Hepatocyte (in vitro differentiated cells): Measurements from ENCODE around the gene ITPR3. TPM values are rescaled to one million over a fixed set of nuclear protein-coding genes. Genes with fewer than 3 reads are reported as not detected.

ENCODE experiments used
- DNase-seq: peaks from one replicate; pipeline ENCODE4 v3.0.0-alpha.2; 2016; ENCODE audit warnings: low spot score
- H2AFZ ChIP-seq: fragments of 200-600 bp; sonication (generic); 2 replicates; pipeline ENCODE4 v1.6.0; 2016; ENCODE audit warnings: antibody characterized with exemption, mild to moderate bottlenecking
- H3K27ac ChIP-seq: fragments of 200-600 bp; sonication (generic); 2 replicates; pipeline ENCODE4 v1.5.1; 2016; ENCODE audit warnings: mild to moderate bottlenecking
- H3K27me3 ChIP-seq: fragments of 200-600 bp; sonication (generic); 2 replicates; pipeline ENCODE4 v1.6.1; 2016
- H3K36me3 ChIP-seq: fragments of 200-600 bp; sonication (generic); replicated peaks from 2 replicates; pipeline ENCODE4 v1.5.1; 2016; ENCODE audit warnings: low read depth; ENCODE audit not compliant: insufficient read depth
- H3K4me1 ChIP-seq: fragments of 200-600 bp; sonication (generic); 2 replicates; pipeline ENCODE4 v1.5.1; 2016; ENCODE audit warnings: mild to moderate bottlenecking, moderate library complexity; ENCODE audit not compliant: insufficient read depth
- H3K4me2 ChIP-seq: fragments of 200-600 bp; sonication (generic); 2 replicates; pipeline ENCODE4 v1.6.0; 2016
- H3K4me3 ChIP-seq: fragments of 200-600 bp; sonication (generic); 2 replicates; pipeline ENCODE4 v1.5.1; 2016; ENCODE audit warnings: mild to moderate bottlenecking
- H3K79me2 ChIP-seq: fragments of 200-600 bp; sonication (generic); 2 replicates; pipeline ENCODE4 v1.6.0; 2017; ENCODE audit warnings: mild to moderate bottlenecking
- H3K9me2 ChIP-seq: fragments of 200-600 bp; sonication (generic); replicated peaks from 2 replicates; pipeline ENCODE4 v1.6.0; 2017; ENCODE audit warnings: mild to moderate bottlenecking; ENCODE audit not compliant: insufficient read depth
- H3K9me3 ChIP-seq: fragments of 200-600 bp; sonication (generic); 2 replicates; pipeline ENCODE4 v1.5.1; 2016; ENCODE audit warnings: low read depth, mild to moderate bottlenecking
- H4K20me1 ChIP-seq: fragments of 200-600 bp; sonication (generic); 2 replicates; pipeline ENCODE4 v1.6.0; 2016; ENCODE audit warnings: mild to moderate bottlenecking; ENCODE audit not compliant: insufficient read depth, poor library complexity, severe bottlenecking
- EZH2 ChIP-seq: fragments of 200-600 bp; sonication (generic); IDR thresholded peaks from 2 replicates; pipeline ENCODE4 v1.6.1; 2016; ENCODE audit warnings: antibody characterized with exemption, mild to moderate bottlenecking, borderline replicate concordance
- EZH2phosphoT487 ChIP-seq: fragments of 200-600 bp; sonication (generic); IDR thresholded peaks from one replicate; pipeline ENCODE4 v1.6.1; 2018; ENCODE audit warnings: antibody characterized with exemption, mild to moderate bottlenecking, low read depth, moderate library complexity; ENCODE audit not compliant: unreplicated experiment, severe bottlenecking
- WGBS: methylation state at CpG from one replicate; pipeline ENCODE4 v1.1.6; 2016; ENCODE audit warnings: low lambda C conversion rate; ENCODE audit errors: missing lambda C conversion rate; 5-methylcytosine and 5-hydroxymethylcytosine counted together
- polyA plus RNA-seq: library from polyadenylated mRNA; unstranded; fragments of >200 nt; fragmentation: Nextera tagmentation; extraction: Ambion mirVana; gene quantifications from 2 replicates; pipeline ENCODE4 v1.2.1, GENCODE V29; 2016
- total RNA-seq: library from RNA; depleted of rRNA; stranded (reverse); fragments of >200 nt; gene quantifications from 2 replicates; pipeline ENCODE4 v1.2.3, GENCODE V29; 2014
- TF ChIP-seq, protein P1 (sequence below): fragments of 200-600 bp; sonication (generic); IDR thresholded peaks from 2 replicates; pipeline ENCODE4 v1.5.1; 2016; ENCODE audit warnings: antibody characterized with exemption, mild to moderate bottlenecking; ENCODE audit not compliant: poor library complexity

The ITPR3 gene
- total and polyA plus RNA-seq, 2 experiments from 2014 or later = 16.5 to 39.6 TPM

DNA sequence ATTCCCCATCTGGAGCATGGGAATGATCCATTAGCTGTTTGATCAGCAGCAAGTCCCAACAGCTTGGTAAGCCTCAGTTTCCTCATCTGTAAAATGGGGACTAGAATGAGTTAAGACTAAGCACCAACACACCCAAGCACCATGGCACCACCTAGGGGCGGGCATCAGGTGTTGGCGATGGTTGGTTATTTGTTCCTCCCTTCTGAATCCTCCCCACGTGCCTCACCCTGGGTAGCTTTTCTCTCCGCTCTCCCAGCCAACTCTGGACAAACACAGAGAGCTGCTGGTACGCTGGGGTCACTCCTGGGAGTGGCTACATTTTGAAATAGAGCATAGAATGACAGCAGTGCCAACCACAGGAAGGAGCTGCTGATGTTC is 13.3 kb upstream of the ITPR3 start:
- DNase-seq = no peak
- no peak overlapping the region for H3K27ac ChIP-seq
- H3K4me2 ChIP-seq = no peak overlapping the region
- H2AFZ ChIP-seq = no peak overlapping the region
- peaks cover 10% of the 10 kb centered on the region for H3K4me1 ChIP-seq
- H4K20me1 ChIP-seq = no peaks in the 10 kb centered on the region
- no peaks in the 10 kb centered on the region for H3K9me3 ChIP-seq
- no peaks in the 10 kb centered on the region for H3K79me2 ChIP-seq
- TF ChIP-seq, protein P1, sequence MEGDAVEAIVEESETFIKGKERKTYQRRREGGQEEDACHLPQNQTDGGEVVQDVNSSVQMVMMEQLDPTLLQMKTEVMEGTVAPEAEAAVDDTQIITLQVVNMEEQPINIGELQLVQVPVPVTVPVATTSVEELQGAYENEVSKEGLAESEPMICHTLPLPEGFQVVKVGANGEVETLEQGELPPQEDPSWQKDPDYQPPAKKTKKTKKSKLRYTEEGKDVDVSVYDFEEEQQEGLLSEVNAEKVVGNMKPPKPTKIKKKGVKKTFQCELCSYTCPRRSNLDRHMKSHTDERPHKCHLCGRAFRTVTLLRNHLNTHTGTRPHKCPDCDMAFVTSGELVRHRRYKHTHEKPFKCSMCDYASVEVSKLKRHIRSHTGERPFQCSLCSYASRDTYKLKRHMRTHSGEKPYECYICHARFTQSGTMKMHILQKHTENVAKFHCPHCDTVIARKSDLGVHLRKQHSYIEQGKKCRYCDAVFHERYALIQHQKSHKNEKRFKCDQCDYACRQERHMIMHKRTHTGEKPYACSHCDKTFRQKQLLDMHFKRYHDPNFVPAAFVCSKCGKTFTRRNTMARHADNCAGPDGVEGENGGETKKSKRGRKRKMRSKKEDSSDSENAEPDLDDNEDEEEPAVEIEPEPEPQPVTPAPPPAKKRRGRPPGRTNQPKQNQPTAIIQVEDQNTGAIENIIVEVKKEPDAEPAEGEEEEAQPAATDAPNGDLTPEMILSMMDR = no peak
- TF ChIP-seq EZH2 (no peak), EZH2phosphoT487 (no peak)
- no peaks in the 10 kb centered on the region for H3K9me2 ChIP-seq
- no peaks in the 10 kb centered on the region for H3K27me3 ChIP-seq
- no peaks in the 10 kb centered on the region for H3K36me3 ChIP-seq
- no peak overlapping the region for H3K4me3 ChIP-seq
- 76% methylated on average over 5 of the region's 5 CpGs for WGBS

DNA sequence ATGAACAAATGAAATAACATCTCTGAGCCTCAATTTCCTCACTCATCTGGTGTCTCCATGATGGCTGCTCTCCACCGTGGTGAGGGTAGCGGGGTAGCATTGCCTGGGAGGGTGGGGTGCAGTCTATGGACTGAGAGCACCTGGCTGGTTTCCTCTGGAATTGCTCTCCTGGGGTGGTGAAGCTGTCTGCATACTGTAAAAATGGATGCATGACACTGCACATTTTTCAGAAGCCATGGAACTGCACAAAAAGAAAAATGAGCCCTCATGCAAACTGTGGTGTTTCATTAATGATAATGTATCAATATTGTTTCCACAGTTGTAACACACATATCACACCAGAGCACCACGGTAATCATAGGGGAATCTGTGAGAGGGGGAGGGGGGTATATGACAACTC is 12.1 kb upstream of the ITPR3 start:
- no peak for TF ChIP-seq EZH2phosphoT487
- TF ChIP-seq, protein P1 = no peak
- no peak for TF ChIP-seq EZH2
- WGBS = 86% methylated on average over 3 of the region's 3 CpGs
- no peaks in the 10 kb centered on the region for H3K36me3 ChIP-seq
- H3K27ac ChIP-seq = no peak overlapping the region
- H3K27me3 ChIP-seq = no peaks in the 10 kb centered on the region
- H3K4me1 ChIP-seq = peaks cover 10% of the 10 kb centered on the region
- H3K9me2 ChIP-seq = no peaks in the 10 kb centered on the region
- no peak for DNase-seq
- H3K4me3 ChIP-seq = no peak overlapping the region
- no peak overlapping the region for H2AFZ ChIP-seq
- H3K9me3 ChIP-seq = no peaks in the 10 kb centered on the region
- H3K79me2 ChIP-seq = no peaks in the 10 kb centered on the region
- H3K4me2 ChIP-seq = no peak overlapping the region
- H4K20me1 ChIP-seq = no peaks in the 10 kb centered on the region

DNA sequence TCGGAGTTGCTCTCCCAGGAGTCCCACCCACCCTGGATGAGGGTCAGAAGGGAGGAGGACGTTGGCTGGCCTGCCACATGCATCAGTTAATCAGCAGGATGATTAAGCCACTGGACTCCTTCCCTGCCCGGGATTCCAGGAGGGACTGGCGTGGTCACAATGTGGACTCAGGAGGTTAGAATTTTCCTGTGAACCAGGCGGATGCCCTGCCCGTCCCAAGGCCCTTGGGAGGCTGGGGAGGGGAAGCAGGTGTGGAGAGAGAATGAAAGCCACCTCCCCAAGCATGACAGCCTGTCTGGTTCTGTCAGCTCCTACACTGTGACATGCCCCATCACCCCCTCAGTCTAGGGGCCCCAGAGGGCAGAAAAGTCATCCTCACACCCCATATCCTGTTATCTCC is 11.6 kb upstream of the ITPR3 start:
- DNase-seq = no peak
- Histone ChIP-seq H2AFZ (no peak overlapping the region), H3K4me1 (peaks cover 10% of the 10 kb centered on the region), H3K79me2 (no peaks in the 10 kb centered on the region), H4K20me1 (no peaks in the 10 kb centered on the region), H3K27me3 (no peaks in the 10 kb centered on the region), H3K4me2 (no peak overlapping the region), H3K4me3 (no peak overlapping the region), H3K36me3 (no peaks in the 10 kb centered on the region), H3K27ac (no peak overlapping the region), H3K9me2 (no peaks in the 10 kb centered on the region), H3K9me3 (no peaks in the 10 kb centered on the region)
- WGBS = 78% methylated on average over 6 of the region's 6 CpGs
- TF ChIP-seq, protein P1 = no peak
- TF ChIP-seq EZH2phosphoT487 = no peak

DNA sequence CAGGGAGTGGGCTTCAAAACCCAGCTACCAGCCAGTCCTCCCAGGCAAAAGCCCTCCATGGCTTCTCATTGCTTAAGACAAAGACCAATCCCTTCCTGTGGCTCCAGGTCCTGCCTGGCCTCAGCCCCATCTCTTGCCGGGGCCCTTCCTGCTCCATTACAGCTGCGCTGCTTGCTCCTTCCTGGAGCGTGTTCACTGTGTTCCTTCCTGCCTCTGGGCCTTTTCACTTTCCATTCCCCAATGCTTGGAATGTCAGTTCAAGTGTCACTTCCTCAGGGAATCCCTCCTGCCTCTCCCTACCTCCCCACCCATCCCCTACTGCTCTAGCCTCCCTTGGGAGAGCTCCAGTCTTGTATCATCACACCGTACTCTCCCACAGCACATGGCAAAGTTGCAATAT is 11.1 kb upstream of the ITPR3 start:
- Histone ChIP-seq H2AFZ (no peak overlapping the region), H3K27ac (no peak overlapping the region), H3K9me3 (no peaks in the 10 kb centered on the region), H3K4me2 (no peak overlapping the region), H3K79me2 (no peaks in the 10 kb centered on the region), H3K27me3 (no peaks in the 10 kb centered on the region), H3K4me3 (no peak overlapping the region), H3K36me3 (no peaks in the 10 kb centered on the region), H3K9me2 (no peaks in the 10 kb centered on the region), H4K20me1 (no peaks in the 10 kb centered on the region), H3K4me1 (peaks cover 10% of the 10 kb centered on the region)
- DNase-seq = no peak
- 72% methylated on average over 4 of the region's 4 CpGs for WGBS
- no peak for TF ChIP-seq EZH2phosphoT487
- TF ChIP-seq, protein P1 = no peak
- TF ChIP-seq EZH2 = no peak
